Epithelial cell of proximal tubule (primary cell): Measurements from ENCODE around the gene PRKCD. TPM values are rescaled to one million over a fixed set of nuclear protein-coding genes. Genes with fewer than 3 reads are reported as not detected.
"Not testable (repeated sequence)": the region's sequence is repeated elsewhere in the genome, so short reads cannot be mapped to it uniquely, and the experiment has no call there.

ENCODE experiments used
- DNase-seq: peaks from one replicate; pipeline ENCODE4 v3.0.0-alpha.2; 2011; ENCODE audit warnings: low read depth
- H3K4me3 ChIP-seq: 2 replicates; pipeline ENCODE4 v1.5.1; 2011; ENCODE audit warnings: low read depth, mild to moderate bottlenecking, low read length
- total RNA-seq: library from RNA; depleted of rRNA; stranded (reverse); fragments of >200 nt; gene quantifications from 2 replicates; pipeline ENCODE4 v1.2.3, GENCODE V29; 2015
- TF ChIP-seq, protein P1 (sequence below): conservative IDR thresholded peaks from 2 replicates; pipeline ENCODE4 v1.5.1; 2012; ENCODE audit warnings: low read depth, mild to moderate bottlenecking, low read length

Gene PRKCD
- total RNA-seq, 1 donor from 2014 or later, result 4.0 TPM

DNA sequence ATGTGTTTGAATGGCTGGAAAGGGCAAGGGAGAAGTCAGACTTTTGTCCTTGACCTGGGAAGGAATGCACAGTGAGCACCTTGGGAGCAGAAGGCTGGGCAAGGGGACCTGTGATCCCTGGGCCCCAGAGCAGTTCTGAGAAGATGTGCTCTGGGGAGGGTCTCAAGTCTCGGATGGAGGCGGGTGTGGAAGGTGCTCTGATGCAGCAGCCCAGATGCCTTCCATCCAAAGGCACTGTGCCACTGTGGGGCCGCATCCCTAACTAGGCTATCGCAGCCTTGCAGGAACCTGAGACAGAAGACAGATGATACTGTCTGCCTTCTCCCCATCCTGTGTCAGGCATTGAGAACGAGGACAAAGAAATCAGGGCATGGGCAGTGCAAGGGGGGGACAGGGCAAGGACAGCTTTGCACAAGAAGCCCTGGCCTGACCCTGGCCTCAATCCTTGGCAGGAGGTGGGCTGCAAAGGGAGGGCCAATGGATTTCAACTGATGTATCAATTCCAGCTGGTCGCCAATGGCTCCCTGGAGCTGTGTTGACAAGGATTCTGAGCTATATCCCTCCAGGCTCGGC is 14.6 kb upstream of the PRKCD start:
- TF ChIP-seq, protein P1, sequence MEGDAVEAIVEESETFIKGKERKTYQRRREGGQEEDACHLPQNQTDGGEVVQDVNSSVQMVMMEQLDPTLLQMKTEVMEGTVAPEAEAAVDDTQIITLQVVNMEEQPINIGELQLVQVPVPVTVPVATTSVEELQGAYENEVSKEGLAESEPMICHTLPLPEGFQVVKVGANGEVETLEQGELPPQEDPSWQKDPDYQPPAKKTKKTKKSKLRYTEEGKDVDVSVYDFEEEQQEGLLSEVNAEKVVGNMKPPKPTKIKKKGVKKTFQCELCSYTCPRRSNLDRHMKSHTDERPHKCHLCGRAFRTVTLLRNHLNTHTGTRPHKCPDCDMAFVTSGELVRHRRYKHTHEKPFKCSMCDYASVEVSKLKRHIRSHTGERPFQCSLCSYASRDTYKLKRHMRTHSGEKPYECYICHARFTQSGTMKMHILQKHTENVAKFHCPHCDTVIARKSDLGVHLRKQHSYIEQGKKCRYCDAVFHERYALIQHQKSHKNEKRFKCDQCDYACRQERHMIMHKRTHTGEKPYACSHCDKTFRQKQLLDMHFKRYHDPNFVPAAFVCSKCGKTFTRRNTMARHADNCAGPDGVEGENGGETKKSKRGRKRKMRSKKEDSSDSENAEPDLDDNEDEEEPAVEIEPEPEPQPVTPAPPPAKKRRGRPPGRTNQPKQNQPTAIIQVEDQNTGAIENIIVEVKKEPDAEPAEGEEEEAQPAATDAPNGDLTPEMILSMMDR, result no peak
- no peak for DNase-seq
- no peak overlapping the region for H3K4me3 ChIP-seq

DNA sequence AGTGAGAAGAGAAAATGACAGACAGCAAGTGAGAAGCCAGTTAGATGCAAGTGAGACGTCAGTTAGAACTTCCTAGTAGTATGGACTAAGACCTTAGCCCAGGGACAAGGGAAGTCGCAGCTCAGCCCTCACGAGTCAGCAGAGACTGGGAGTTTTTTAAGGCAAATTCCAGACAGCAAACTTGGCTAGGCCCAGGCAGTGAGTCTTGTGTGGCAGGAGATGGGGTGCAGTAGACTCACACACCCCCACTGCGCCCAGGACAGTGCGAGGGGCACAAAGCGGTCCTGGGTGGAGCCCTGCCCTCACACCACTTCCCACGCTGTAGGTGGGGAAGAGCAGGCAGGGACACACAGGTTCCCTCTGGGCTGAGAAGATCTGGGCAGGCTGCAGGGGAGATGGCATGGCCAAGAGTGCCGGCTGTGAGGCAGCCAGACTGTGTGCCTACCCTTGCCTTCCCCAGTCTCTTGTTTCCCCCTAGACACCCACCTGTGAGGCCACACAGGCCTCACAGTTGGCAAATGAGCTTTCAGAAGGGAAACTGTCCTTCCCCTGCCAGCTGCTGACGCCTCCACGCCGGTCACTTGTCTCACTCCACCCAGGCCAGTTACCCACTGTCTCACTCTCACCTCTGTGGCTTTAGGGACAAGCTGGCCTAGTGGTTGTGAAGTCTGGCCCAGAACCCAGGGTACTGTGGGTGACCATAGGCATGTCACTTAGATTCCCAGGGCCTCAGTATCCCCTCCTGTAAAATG is 13.7 kb upstream of the PRKCD start:
- DNase-seq, result no peak
- TF ChIP-seq, protein P1, result no peak
- H3K4me3 ChIP-seq, result no peak overlapping the region

DNA sequence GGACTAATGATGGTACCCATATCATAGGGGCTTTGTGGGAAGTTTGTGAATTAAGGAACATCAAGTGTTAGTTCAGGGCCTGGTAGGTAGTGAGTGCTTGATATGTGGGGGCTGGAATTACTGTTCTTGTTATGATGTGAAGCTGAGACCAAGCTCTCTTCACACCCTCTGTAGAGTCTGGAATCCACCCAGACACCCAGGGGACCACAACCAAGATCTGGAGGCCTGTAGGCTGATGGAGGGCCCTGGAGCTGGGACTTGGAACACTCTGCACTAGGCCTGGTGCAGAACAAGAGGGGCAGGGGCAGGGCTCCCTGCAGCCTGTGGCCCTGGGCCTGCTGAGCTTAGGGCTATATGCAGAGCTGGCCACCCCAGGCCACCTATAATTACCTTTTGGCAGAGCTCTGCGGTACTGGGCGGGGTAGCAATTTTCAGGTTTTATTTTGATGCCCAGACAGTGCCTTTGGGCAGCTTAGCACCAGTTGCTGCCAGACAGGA is 13.1 kb upstream of the PRKCD start:
- H3K4me3 ChIP-seq, result no peak overlapping the region
- TF ChIP-seq, protein P1, result no peak
- DNase-seq, result no peak

- no peak for DNase-seq
- TF ChIP-seq, protein P1, result no peak
- H3K4me3 ChIP-seq, result no peak overlapping the region
Measured at GRCh38 chr3:53149006-53149690, 11.9 kb upstream of the PRKCD start.

- no peak for DNase-seq
- no peak overlapping the region for H3K4me3 ChIP-seq
- TF ChIP-seq, protein P1, result no peak
Measured at GRCh38 chr3:53149699-53150098, 11.3 kb upstream of the PRKCD start.

GRCh38 chr3:53150247-53151085 is 10.5 kb upstream of the PRKCD start:
- H3K4me3 ChIP-seq, result no peak overlapping the region
- DNase-seq, result peak; percentile 30
- TF ChIP-seq, protein P1, result no peak

DNA sequence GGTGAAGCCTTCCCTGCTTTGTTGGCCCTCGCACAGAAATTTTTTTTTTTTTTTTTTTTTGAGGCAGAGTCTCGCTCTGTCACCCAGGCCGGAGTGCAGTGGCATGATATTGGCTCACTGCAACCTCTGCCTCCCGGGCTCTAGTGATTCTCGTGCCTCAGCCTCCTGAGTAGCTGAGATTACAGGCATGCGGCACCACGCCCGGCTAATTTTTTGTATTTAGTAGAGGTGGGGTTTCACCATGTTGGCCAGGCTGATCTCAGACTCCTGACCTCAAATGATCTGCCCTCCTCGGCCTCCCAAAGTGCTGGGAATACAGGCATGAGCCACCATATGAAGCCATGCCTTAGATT is 9.9 kb upstream of the PRKCD start:
- DNase-seq, H3K4me3 ChIP-seq: not testable (repeated sequence)
